Endothelial cell of umbilical vein (primary cell): Measurements from ENCODE around the gene PBX2. TPM values are rescaled to one million over a fixed set of nuclear protein-coding genes. Genes with fewer than 3 reads are reported as not detected.

Experiments
- BruUV-seq: library from RNA; stranded (reverse); fragments of 400-500 nt; replicated peaks from 2 replicates; lab custom pipeline; 2021; lab: Mats Ljungman, UMichigan
- CTCF ChIA-PET: fragments of 300-600, 350-600 bp; sonication (Branson Sonifier 250); formaldehyde crosslinking; loops from one replicate; lab custom pipeline; 2021; ENCODE audit warnings: antibody characterized with exemption, inconsistent platforms; lab: Charles Lee
- POLR2A ChIA-PET: fragments of 300-600, 350-600 bp; sonication (Branson Sonifier 250); formaldehyde crosslinking; loops from one replicate; lab custom pipeline; 2021; ENCODE audit warnings: antibody characterized with exemption, inconsistent platforms; lab: Charles Lee
- DNase-seq: peaks from one replicate; pipeline ENCODE4 v3.0.0-alpha.2; 2011; ENCODE audit warnings: low read depth, low spot score
- FAIRE-seq: peaks from 2 replicates; lab custom pipeline; 2011; peaks lifted over from hg19 to GRCh38; lab: Jason Lieb, UNC
- H2AFZ ChIP-seq: 2 replicates; pipeline ENCODE4 v1.6.0; 2012; ENCODE audit warnings: low read depth, low read length, control low read depth, inconsistent platforms
- H3K27ac ChIP-seq: 2 replicates; pipeline ENCODE4 v1.5.1; 2011; ENCODE audit warnings: low read depth, mild to moderate bottlenecking, control low read depth, low read length, moderate library complexity; ENCODE audit not compliant: insufficient read depth
- H3K27me3 ChIP-seq, 2 experiments: 2 replicates each; pipeline versions ENCODE4 v1.6.0 to v1.6.1; 2011; ENCODE audit warnings: low read length in 2 of 2, mixed read lengths in 1 of 2; ENCODE audit not compliant: control insufficient read depth in 2 of 2, insufficient read depth in 2 of 2
- H3K36me3 ChIP-seq, 2 experiments: 2 replicates in 1 of 2; 3 replicates in 1 of 2; pipeline ENCODE4 v1.5.1; 2011; ENCODE audit warnings: low read length in 2 of 2, mild to moderate bottlenecking in 1 of 2, moderate library complexity in 1 of 2; ENCODE audit not compliant: control insufficient read depth in 2 of 2, insufficient read depth in 2 of 2; ENCODE audit errors: extremely low read depth in 1 of 2
- H3K4me1 ChIP-seq: 3 replicates; pipeline ENCODE4 v1.5.1; 2011; ENCODE audit warnings: mild to moderate bottlenecking, low read length; ENCODE audit not compliant: control insufficient read depth, insufficient read depth; ENCODE audit errors: extremely low read depth
- H3K4me2 ChIP-seq: 2 replicates; pipeline ENCODE4 v1.6.1; 2011; ENCODE audit warnings: low read length, control low read depth, mixed read lengths; ENCODE audit not compliant: insufficient read depth
- H3K4me3 ChIP-seq, 3 experiments: fragments of 200-600 bp in 1 of 3; sonication (generic), shearing (Covaris generic) in 1 of 3; replicated peaks in 1 of 3; 2 replicates each; pipeline ENCODE4 v1.5.1; 2011 to 2016; ENCODE audit warnings: control low read depth in 3 of 3, low read length in 3 of 3, mild to moderate bottlenecking in 2 of 3, inconsistent platforms in 1 of 3, low read depth in 1 of 3, moderate library complexity in 1 of 3; ENCODE audit not compliant: insufficient read depth in 1 of 3
- H3K79me2 ChIP-seq: 2 replicates; pipeline ENCODE4 v1.6.0; 2012; ENCODE audit warnings: low read length, inconsistent platforms; ENCODE audit not compliant: control insufficient read depth, insufficient read depth
- H3K9ac ChIP-seq: replicated peaks from 2 replicates; pipeline ENCODE3; 2011; ENCODE audit warnings: low read length, control low read depth; ENCODE audit not compliant: insufficient read depth; ENCODE audit errors: extremely low read depth
- H3K9me1 ChIP-seq: replicated peaks from 3 replicates; pipeline ENCODE4 v1.6.0; 2011; ENCODE audit warnings: mild to moderate bottlenecking, low read length; ENCODE audit not compliant: control insufficient read depth, insufficient read depth; ENCODE audit errors: extremely low read depth
- H3K9me3 ChIP-seq: replicated peaks from 2 replicates; pipeline ENCODE4 v1.5.1; 2012; ENCODE audit warnings: low read length, inconsistent platforms; ENCODE audit not compliant: control insufficient read depth, insufficient read depth
- H4K20me1 ChIP-seq: replicated peaks from 2 replicates; pipeline ENCODE3; 2011; ENCODE audit warnings: mild to moderate bottlenecking, low read length; ENCODE audit not compliant: control insufficient read depth, insufficient read depth; ENCODE audit errors: extremely low read depth
- EZH2 ChIP-seq: IDR thresholded peaks from 2 replicates; pipeline ENCODE4 v1.6.1; 2012; ENCODE audit warnings: borderline replicate concordance, low read depth, mild to moderate bottlenecking, moderate library complexity, low read length, inconsistent platforms; ENCODE audit not compliant: severe bottlenecking
- FOS ChIP-seq: IDR thresholded peaks from 2 replicates; pipeline ENCODE4 v1.6.1; 2011; ENCODE audit warnings: mild to moderate bottlenecking, low read length, moderate library complexity, borderline replicate concordance; ENCODE audit not compliant: insufficient read depth
- GATA2 ChIP-seq: IDR thresholded peaks from 2 replicates; pipeline ENCODE4 v1.7.0; 2011; ENCODE audit warnings: low read depth, mild to moderate bottlenecking, moderate library complexity, mixed read lengths, low read length; ENCODE audit not compliant: insufficient read length, insufficient read depth
- JUN ChIP-seq: IDR thresholded peaks from 2 replicates; pipeline ENCODE4 v1.6.1; 2011; ENCODE audit warnings: borderline replicate concordance, low read depth; ENCODE audit not compliant: insufficient read length, insufficient read depth
- MYC ChIP-seq: IDR thresholded peaks from one replicate; pipeline ENCODE4 v1.6.1; 2011; ENCODE audit warnings: mild to moderate bottlenecking, low read depth, low read length
- POLR2A ChIP-seq: IDR thresholded peaks from 2 replicates; pipeline ENCODE4 v1.6.1; 2012; ENCODE audit warnings: low read depth, mild to moderate bottlenecking, control low read depth, low read length
- POLR2AphosphoS5 ChIP-seq: IDR thresholded peaks from 2 replicates; pipeline ENCODE4 v1.6.1; 2012; ENCODE audit warnings: low read depth, mild to moderate bottlenecking, control low read depth, low read length, moderate library complexity; ENCODE audit not compliant: insufficient read depth
- dilution Hi-C: fragments of 300-500 bp; cut with MboI; formaldehyde crosslinking; loops from one replicate; pipeline ENCODE4 v1.15.0; 2019; ENCODE audit warnings: low sequenced_read_pairs; ENCODE audit not compliant: extremely low pct_ligation_motif_present
- intact Hi-C: fragments of 100-400 bp; cut with micrococcal nuclease; formaldehyde crosslinking; loops from one replicate; pipeline ENCODE4 v1.10.0; 2022
- polyA plus RNA-seq, 4 experiments: library from polyadenylated mRNA; depleted of rRNA in 3 of 4; stranded (reverse) in 3 of 4; unstranded in 1 of 4; fragments of >200 nt; gene quantifications; 2 replicates each; pipeline versions ENCODE4 v1.2.1 to v1.2.3, GENCODE V29; 2011 to 2012; ENCODE audit warnings: missing spikeins in 1 of 4
- total RNA-seq: library from RNA; stranded (reverse); gene quantifications from 2 replicates; pipeline ENCODE4 v1.2.3, GENCODE V29; 2021
- TF ChIP-seq, protein P1 (sequence below): IDR thresholded peaks from 2 replicates; pipeline ENCODE4 v1.6.1; 2011; ENCODE audit not compliant: insufficient read depth, insufficient read length
- TF ChIP-seq, protein P2 (sequence below), 2 donors: IDR thresholded peaks; 1 replicate in 1 of 2; 2 replicates in 1 of 2; pipeline ENCODE4 v1.5.1; 2011; ENCODE audit warnings: low read length in 2 of 2, mild to moderate bottlenecking in 2 of 2, moderate library complexity in 2 of 2, control low read depth in 1 of 2, inconsistent platforms in 1 of 2, low read depth in 1 of 2; ENCODE audit not compliant: insufficient read depth in 1 of 2; ENCODE audit errors: extremely low read depth in 1 of 2

PBX2 gene
- total and polyA plus RNA-seq, 2 donors (not counting 3 experiments of a cell fraction or from before 2014, with no cell fraction given), result 82.3 to 100 TPM

DNA sequence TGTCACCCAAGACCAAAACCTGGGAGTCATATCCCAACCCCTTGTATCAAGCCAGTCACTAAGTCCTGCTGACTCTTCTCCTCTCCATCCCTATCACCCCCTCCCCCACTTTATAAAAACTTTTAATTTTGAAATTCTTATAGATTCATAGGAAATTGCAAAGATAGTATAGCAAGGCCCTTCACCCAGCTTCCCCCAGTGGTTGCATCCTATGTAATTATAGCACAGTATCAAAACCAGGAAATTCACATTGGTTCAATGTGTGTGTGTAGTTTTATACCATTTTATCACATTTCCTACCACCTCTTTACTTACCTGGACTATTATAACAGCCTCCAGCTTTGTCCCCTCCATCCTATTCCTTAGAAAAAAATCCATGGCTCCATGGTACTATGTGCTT lies 31.9 kb downstream of the PBX2 start:
- no peaks in the 10 kb centered on the region for H4K20me1 ChIP-seq
- H3K4me1 ChIP-seq, result peaks cover 11% of the 10 kb centered on the region
- H3K36me3 ChIP-seq, result peaks cover 0 to 7% of the 10 kb centered on the region in 2 experiments
- no TSS peak for BruUV-seq
- peaks cover 4% of the 10 kb centered on the region for H3K79me2 ChIP-seq
- dilution Hi-C loops, result no loop called here
- no peak overlapping the region for H3K4me2 ChIP-seq
- CTCF ChIA-PET, result interaction anchor here (0.6 kb wide), 1 partner anchor 434 kb away, joined by 3 read pairs; no protein-coding TSS in a partner anchor
- no peaks in the 10 kb centered on the region for H3K9me1 ChIP-seq
- H3K27ac ChIP-seq, result no peak overlapping the region
- H3K4me3 ChIP-seq, result no peak overlapping the region
- intact Hi-C loops, result no loop called here
- no peak overlapping the region for H2AFZ ChIP-seq
- DNase-seq, result no peak
- H3K9me3 ChIP-seq, result no peaks in the 10 kb centered on the region
- FAIRE-seq, result no peak
- no peaks in the 10 kb centered on the region for H3K27me3 ChIP-seq
- POLR2A ChIA-PET, result no interaction called here
- H3K9ac ChIP-seq, result no peak overlapping the region
- TF ChIP-seq FOS, result no peak
- TF ChIP-seq, protein P1, sequence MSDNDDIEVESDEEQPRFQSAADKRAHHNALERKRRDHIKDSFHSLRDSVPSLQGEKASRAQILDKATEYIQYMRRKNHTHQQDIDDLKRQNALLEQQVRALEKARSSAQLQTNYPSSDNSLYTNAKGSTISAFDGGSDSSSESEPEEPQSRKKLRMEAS, result no peak
- no peak for TF ChIP-seq POLR2AphosphoS5
- TF ChIP-seq MYC, result no peak
- TF ChIP-seq GATA2, result no peak
- no peak for TF ChIP-seq EZH2
- no peak for TF ChIP-seq POLR2A
- TF ChIP-seq, protein P2, sequence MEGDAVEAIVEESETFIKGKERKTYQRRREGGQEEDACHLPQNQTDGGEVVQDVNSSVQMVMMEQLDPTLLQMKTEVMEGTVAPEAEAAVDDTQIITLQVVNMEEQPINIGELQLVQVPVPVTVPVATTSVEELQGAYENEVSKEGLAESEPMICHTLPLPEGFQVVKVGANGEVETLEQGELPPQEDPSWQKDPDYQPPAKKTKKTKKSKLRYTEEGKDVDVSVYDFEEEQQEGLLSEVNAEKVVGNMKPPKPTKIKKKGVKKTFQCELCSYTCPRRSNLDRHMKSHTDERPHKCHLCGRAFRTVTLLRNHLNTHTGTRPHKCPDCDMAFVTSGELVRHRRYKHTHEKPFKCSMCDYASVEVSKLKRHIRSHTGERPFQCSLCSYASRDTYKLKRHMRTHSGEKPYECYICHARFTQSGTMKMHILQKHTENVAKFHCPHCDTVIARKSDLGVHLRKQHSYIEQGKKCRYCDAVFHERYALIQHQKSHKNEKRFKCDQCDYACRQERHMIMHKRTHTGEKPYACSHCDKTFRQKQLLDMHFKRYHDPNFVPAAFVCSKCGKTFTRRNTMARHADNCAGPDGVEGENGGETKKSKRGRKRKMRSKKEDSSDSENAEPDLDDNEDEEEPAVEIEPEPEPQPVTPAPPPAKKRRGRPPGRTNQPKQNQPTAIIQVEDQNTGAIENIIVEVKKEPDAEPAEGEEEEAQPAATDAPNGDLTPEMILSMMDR (IDR thresholded peaks at IDR 0.05; ENCODE audit: extremely low read depth in 1 of 2, insufficient read depth in 1 of 2, low read depth in 1 of 2, low read length in 2 of 2), result no peak
- no peak for TF ChIP-seq JUN
